ENCODE measurements around the gene MICALL1.
A peak's percentile ranks its signal among the peaks of the same experiment; 100 is the strongest.

MICALL1 gene

GRCh38 chr22:37967147-37967546, 61.0 kb downstream of the MICALL1 start:
- H3K23ac ChIP-seq (ENCODE audit: low read length), result no peak overlapping the region
- H4K5ac ChIP-seq (ENCODE audit: low read length), result no peak overlapping the region
- peaks cover 2% of the 10 kb centered on the region for H3K36me3 ChIP-seq (ENCODE audit: control insufficient read depth, insufficient read depth, low read length)
- no peak overlapping the region for H2BK120ac ChIP-seq (ENCODE audit: low read depth, low read length)
- H3K4me1 ChIP-seq (ENCODE audit: control insufficient read depth, low read depth, low read length), result peaks cover 6% of the 10 kb centered on the region
- H3K4me3 ChIP-seq (ENCODE audit: low read length), result no peak overlapping the region
- H3K79me1 ChIP-seq (ENCODE audit: low read length), result peaks cover 5% of the 10 kb centered on the region
- no peak overlapping the region for H3K27ac ChIP-seq (ENCODE audit: low read depth, low read length)
- H2BK15ac ChIP-seq (replicated peaks; ENCODE audit: low read depth), result no peak overlapping the region
- H3K4ac ChIP-seq (ENCODE audit: low read depth, low read length), result no peak overlapping the region
- DNase-seq, result no peak
- no peak overlapping the region for H3K56ac ChIP-seq (ENCODE audit: low read length)
- no peaks in the 10 kb centered on the region for H3K79me2 ChIP-seq (ENCODE audit: control insufficient read depth, insufficient read depth, low read length)
- H3K4me2 ChIP-seq (ENCODE audit: low read length), result no peak overlapping the region
- H2BK5ac ChIP-seq (ENCODE audit: low read length), result no peak overlapping the region
- no peak overlapping the region for H3K9ac ChIP-seq (ENCODE audit: low read length)
- no peak overlapping the region for H4K8ac ChIP-seq (ENCODE audit: low read depth, low read length)
- H3K18ac ChIP-seq (ENCODE audit: low read length), result no peak overlapping the region
- H3K27me3 ChIP-seq (ENCODE audit: insufficient read depth, low read length, poor library complexity), result no peaks in the 10 kb centered on the region
- no CpG with 5 or more reads among the region's 1 CpG for WGBS (ENCODE audit: extremely low coverage, insufficient coverage, low lambda C conversion rate)
- H2AK5ac ChIP-seq (ENCODE audit: low read length), result no peak overlapping the region

DNA sequence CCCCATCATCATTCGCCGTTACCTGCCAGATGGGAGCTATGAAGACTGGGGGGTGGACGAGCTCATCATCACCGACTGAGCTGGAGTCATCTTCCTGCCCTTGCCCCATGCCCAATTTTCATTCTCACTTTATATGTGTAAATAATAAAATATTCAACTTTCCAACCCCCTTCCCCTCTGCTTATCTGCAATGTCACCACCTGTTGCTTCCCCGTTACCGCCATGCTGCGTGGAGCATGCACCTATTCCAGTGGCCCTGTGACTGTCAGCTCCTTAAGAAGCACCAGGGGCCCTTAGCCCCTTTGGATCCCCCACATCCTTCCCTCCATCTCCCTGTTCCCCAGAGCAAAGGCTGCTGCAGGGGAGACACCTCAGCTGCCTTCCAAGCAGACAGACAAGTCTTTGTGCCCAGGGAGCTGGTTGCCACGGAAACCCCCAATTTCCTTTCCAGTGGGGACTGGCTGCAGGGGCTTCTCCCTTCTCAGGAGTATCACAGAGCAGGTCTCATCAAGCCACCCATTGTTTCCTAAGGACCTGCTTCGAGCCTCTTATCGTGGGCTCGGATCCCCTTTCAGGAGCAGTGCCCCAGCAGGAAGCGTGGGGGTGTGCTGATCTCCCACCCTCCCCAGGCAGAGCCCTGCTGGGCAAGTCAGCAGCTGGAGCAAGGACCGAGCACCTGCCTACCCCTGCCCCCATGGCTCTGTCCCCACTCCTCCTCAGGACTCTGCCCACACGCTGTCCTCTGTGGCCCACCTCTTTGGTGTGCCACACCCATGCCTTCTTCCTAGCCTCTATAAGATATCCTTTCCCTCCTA, 61.7 kb downstream of the MICALL1 start:
- Histone ChIP-seq H3K18ac (ENCODE audit: low read length) (no peak overlapping the region), H4K8ac (ENCODE audit: low read depth, low read length) (no peak overlapping the region), H2BK120ac (ENCODE audit: low read depth, low read length) (no peak overlapping the region), H3K9ac (ENCODE audit: low read length) (no peak overlapping the region), H3K23ac (ENCODE audit: low read length) (no peak overlapping the region), H3K27me3 (ENCODE audit: insufficient read depth, low read length, poor library complexity) (no peaks in the 10 kb centered on the region), H4K5ac (ENCODE audit: low read length) (no peak overlapping the region), H3K79me1 (ENCODE audit: low read length) (peaks cover 5% of the 10 kb centered on the region), H3K79me2 (ENCODE audit: control insufficient read depth, insufficient read depth, low read length) (no peaks in the 10 kb centered on the region), H2AK5ac (ENCODE audit: low read length) (no peak overlapping the region), H3K4ac (ENCODE audit: low read depth, low read length) (no peak overlapping the region), H3K56ac (ENCODE audit: low read length) (no peak overlapping the region), H3K36me3 (ENCODE audit: control insufficient read depth, insufficient read depth, low read length) (peaks cover 2% of the 10 kb centered on the region), H3K4me1 (ENCODE audit: control insufficient read depth, low read depth, low read length) (peaks cover 6% of the 10 kb centered on the region), H3K27ac (ENCODE audit: low read depth, low read length) (no peak overlapping the region), H2BK15ac (replicated peaks; ENCODE audit: low read depth) (no peak overlapping the region), H3K4me2 (ENCODE audit: low read length) (no peak overlapping the region), H3K4me3 (ENCODE audit: low read length) (no peak overlapping the region), H2BK5ac (ENCODE audit: low read length) (no peak overlapping the region)
- DNase-seq, result no peak
- WGBS (ENCODE audit: extremely low coverage, insufficient coverage, low lambda C conversion rate), result no CpG with 5 or more reads among the region's 14 CpGs

DNA sequence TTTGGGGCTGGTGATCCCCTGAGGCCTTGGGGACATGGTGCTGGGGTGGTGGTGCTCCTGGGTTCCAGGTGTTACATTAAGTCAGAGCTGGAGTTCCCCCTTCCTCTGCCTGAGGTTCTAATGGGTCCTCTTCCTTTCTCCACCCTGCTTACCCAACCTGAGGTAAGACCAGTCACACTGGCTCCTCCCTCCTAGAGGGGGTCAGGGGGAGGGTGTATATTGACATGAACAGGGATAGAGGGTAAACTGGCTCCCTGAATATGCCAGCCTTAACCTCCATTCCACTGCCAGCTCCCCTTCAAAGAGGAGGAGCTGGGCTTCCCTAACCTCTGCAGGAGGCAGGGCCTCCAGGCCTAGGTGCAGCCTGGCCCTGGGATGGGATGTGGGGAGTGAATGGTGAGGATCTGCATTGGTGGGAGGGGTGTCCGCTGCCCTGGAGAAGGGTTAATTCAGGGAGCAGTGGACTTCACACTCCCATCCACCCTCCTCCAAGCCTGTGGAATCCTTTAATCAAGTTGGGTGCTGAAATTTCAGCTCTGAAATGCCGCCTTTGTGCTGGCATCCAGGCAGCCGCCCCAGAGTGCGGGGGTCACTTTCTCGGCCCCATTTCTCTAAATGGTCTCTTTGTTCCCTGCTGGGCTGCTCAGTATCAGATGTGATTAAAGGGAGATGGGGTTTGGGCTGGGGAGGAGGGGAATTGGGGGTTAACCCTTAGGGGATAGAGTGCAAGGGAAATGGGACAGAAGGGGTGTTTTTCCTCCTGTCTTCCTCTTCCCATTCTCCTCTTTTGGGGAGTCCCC, 62.6 kb downstream of the MICALL1 start:
- Histone ChIP-seq H3K18ac (ENCODE audit: low read length) (no peak overlapping the region), H3K23ac (ENCODE audit: low read length) (no peak overlapping the region), H4K5ac (ENCODE audit: low read length) (no peak overlapping the region), H3K4ac (ENCODE audit: low read depth, low read length) (no peak overlapping the region), H3K27ac (ENCODE audit: low read depth, low read length) (no peak overlapping the region), H4K8ac (ENCODE audit: low read depth, low read length) (no peak overlapping the region), H3K36me3 (ENCODE audit: control insufficient read depth, insufficient read depth, low read length) (peaks cover 2% of the 10 kb centered on the region), H2BK15ac (replicated peaks; ENCODE audit: low read depth) (no peak overlapping the region), H3K79me1 (ENCODE audit: low read length) (peaks cover 5% of the 10 kb centered on the region), H3K56ac (ENCODE audit: low read length) (no peak overlapping the region), H3K4me3 (ENCODE audit: low read length) (no peak overlapping the region), H3K9ac (ENCODE audit: low read length) (no peak overlapping the region), H2BK5ac (ENCODE audit: low read length) (no peak overlapping the region), H3K27me3 (ENCODE audit: insufficient read depth, low read length, poor library complexity) (no peaks in the 10 kb centered on the region), H2AK5ac (ENCODE audit: low read length) (no peak overlapping the region), H3K79me2 (ENCODE audit: control insufficient read depth, insufficient read depth, low read length) (no peaks in the 10 kb centered on the region), H2BK120ac (ENCODE audit: low read depth, low read length) (no peak overlapping the region), H3K4me1 (ENCODE audit: control insufficient read depth, low read depth, low read length) (peaks cover 6% of the 10 kb centered on the region), H3K4me2 (ENCODE audit: low read length) (no peak overlapping the region)
- DNase-seq, result no peak
- no CpG with 5 or more reads among the region's 5 CpGs for WGBS (ENCODE audit: extremely low coverage, insufficient coverage, low lambda C conversion rate)

GRCh38 chr22:37970864-37971263, 64.8 kb downstream of the MICALL1 start:
- Histone ChIP-seq H3K4me2 (ENCODE audit: low read length) (no peak overlapping the region), H3K4me3 (ENCODE audit: low read length) (no peak overlapping the region), H2BK5ac (ENCODE audit: low read length) (no peak overlapping the region), H3K23ac (ENCODE audit: low read length) (no peak overlapping the region), H2AK5ac (ENCODE audit: low read length) (no peak overlapping the region), H3K4me1 (ENCODE audit: control insufficient read depth, low read depth, low read length) (peaks cover 6% of the 10 kb centered on the region), H3K9ac (ENCODE audit: low read length) (no peak overlapping the region), H2BK15ac (replicated peaks; ENCODE audit: low read depth) (no peak overlapping the region), H3K56ac (ENCODE audit: low read length) (no peak overlapping the region), H3K27ac (ENCODE audit: low read depth, low read length) (no peak overlapping the region), H3K4ac (ENCODE audit: low read depth, low read length) (no peak overlapping the region), H3K79me1 (ENCODE audit: low read length) (peaks cover 4% of the 10 kb centered on the region), H3K79me2 (ENCODE audit: control insufficient read depth, insufficient read depth, low read length) (no peaks in the 10 kb centered on the region), H4K8ac (ENCODE audit: low read depth, low read length) (no peak overlapping the region), H2BK120ac (ENCODE audit: low read depth, low read length) (no peak overlapping the region), H3K36me3 (ENCODE audit: control insufficient read depth, insufficient read depth, low read length) (peaks cover 2% of the 10 kb centered on the region), H3K18ac (ENCODE audit: low read length) (no peak overlapping the region), H3K27me3 (ENCODE audit: insufficient read depth, low read length, poor library complexity) (no peaks in the 10 kb centered on the region), H4K5ac (ENCODE audit: low read length) (no peak overlapping the region)
- DNase-seq, result no peak
- WGBS (ENCODE audit: extremely low coverage, insufficient coverage, low lambda C conversion rate), result no CpG with 5 or more reads among the region's 4 CpGs

GRCh38 chr22:37971475-37972434, 65.7 kb downstream of the MICALL1 start:
- Histone ChIP-seq H3K27me3 (ENCODE audit: insufficient read depth, low read length, poor library complexity) (no peaks in the 10 kb centered on the region), H3K4me2 (ENCODE audit: low read length) (no peak overlapping the region), H3K56ac (ENCODE audit: low read length) (peak overlapping the region; percentile 29), H2BK120ac (ENCODE audit: low read depth, low read length) (no peak overlapping the region), H3K27ac (ENCODE audit: low read depth, low read length) (no peak overlapping the region), H3K9ac (ENCODE audit: low read length) (no peak overlapping the region), H2BK5ac (ENCODE audit: low read length) (no peak overlapping the region), H4K5ac (ENCODE audit: low read length) (no peak overlapping the region), H3K18ac (ENCODE audit: low read length) (no peak overlapping the region), H3K4me1 (ENCODE audit: control insufficient read depth, low read depth, low read length) (peaks cover 6% of the 10 kb centered on the region), H3K4me3 (ENCODE audit: low read length) (no peak overlapping the region), H3K36me3 (ENCODE audit: control insufficient read depth, insufficient read depth, low read length) (peaks cover 2% of the 10 kb centered on the region), H2BK15ac (replicated peaks; ENCODE audit: low read depth) (no peak overlapping the region), H3K4ac (ENCODE audit: low read depth, low read length) (no peak overlapping the region), H4K8ac (ENCODE audit: low read depth, low read length) (no peak overlapping the region), H3K79me2 (ENCODE audit: control insufficient read depth, insufficient read depth, low read length) (no peaks in the 10 kb centered on the region), H3K79me1 (ENCODE audit: low read length) (no peaks in the 10 kb centered on the region), H2AK5ac (ENCODE audit: low read length) (no peak overlapping the region), H3K23ac (ENCODE audit: low read length) (no peak overlapping the region)
- peak; percentile 59 for DNase-seq
- WGBS (ENCODE audit: extremely low coverage, insufficient coverage, low lambda C conversion rate), result no CpG with 5 or more reads among the region's 7 CpGs

All from mesendoderm (in vitro differentiated cells).